ENCODE data around the gene DSC1.
"Not testable (repeated sequence)": the region's sequence is repeated elsewhere in the genome, so short reads cannot be mapped to it uniquely, and the experiment has no call there.

The DSC1 gene, protein sequence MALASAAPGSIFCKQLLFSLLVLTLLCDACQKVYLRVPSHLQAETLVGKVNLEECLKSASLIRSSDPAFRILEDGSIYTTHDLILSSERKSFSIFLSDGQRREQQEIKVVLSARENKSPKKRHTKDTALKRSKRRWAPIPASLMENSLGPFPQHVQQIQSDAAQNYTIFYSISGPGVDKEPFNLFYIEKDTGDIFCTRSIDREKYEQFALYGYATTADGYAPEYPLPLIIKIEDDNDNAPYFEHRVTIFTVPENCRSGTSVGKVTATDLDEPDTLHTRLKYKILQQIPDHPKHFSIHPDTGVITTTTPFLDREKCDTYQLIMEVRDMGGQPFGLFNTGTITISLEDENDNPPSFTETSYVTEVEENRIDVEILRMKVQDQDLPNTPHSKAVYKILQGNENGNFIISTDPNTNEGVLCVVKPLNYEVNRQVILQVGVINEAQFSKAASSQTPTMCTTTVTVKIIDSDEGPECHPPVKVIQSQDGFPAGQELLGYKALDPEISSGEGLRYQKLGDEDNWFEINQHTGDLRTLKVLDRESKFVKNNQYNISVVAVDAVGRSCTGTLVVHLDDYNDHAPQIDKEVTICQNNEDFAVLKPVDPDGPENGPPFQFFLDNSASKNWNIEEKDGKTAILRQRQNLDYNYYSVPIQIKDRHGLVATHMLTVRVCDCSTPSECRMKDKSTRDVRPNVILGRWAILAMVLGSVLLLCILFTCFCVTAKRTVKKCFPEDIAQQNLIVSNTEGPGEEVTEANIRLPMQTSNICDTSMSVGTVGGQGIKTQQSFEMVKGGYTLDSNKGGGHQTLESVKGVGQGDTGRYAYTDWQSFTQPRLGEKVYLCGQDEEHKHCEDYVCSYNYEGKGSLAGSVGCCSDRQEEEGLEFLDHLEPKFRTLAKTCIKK

DNA sequence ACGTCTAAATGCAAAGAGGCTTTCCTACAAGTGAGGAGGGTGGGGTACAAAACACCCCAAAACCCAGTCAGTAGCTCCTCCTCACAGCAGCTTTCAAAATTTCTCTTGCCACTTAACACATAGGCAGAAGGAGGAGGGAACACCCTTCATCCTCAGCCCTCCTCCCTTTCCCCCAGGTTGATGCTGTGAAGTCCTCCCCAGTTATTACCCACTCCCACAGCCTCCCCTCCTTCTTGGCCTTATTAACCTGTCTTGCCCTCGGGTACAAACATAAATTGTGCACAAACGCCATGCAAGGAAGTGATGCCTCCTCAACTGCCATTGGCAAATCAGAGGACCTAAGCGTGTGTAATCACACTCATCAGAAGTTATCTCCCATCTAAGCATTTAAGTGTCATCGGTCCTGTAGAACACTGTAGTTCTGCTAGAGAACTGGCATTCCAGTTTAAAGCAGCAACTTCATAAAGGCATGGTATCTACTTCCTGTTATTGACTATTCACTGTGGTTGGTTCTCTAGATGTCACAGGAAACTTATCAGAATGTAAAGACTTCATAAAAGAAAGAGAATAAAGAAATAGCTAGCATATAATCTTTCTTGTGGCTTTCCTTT is at the start of gene DSC1:
Gene DSC1 (minus strand): TSS at position 32 of the 611 bp plus-strand sequence. CDS start 262 bp downstream, outside the sequence.
- DNase-seq, result no peak

DNA sequence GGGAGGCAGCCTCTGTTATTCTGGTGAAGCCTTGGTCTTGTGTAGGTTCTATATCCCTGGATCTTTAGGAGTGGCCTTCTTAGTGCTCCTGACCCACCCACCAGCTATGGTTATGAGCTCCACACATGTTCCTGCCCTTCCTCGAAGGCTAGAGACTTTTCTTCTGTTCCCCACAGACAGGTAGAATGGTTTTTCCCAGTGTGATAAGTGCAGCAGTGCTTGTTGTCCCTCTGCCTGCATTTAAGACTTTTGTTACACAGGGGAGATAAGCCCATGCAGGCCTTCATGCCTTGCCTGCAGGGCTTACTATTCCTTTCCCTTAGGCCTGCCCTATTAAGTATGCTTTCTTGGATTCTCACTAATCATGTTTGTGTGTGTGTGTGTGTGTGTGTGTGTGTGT is 48.4 kb upstream of the DSC1 start:
- no peak for DNase-seq

DNA sequence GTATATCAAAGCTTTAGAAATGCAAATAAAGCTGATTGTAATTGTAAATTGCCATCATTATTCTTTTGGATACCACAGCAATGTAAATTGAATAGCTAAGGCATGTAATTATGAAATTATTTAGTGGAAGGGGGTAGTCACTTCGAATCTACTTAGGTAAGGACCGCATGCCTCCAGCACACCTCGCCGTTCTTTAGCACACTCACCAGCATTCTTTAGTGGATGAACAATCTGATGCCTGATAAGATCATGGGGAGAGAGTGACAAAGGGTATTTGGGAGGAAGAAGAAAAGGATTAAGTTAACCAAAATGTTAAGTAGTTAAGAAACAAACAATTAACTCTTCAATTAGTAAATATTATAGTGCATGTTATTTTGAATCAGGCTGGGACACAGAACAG is 46.4 kb upstream of the DSC1 start:
- DNase-seq, result no peak

DNA sequence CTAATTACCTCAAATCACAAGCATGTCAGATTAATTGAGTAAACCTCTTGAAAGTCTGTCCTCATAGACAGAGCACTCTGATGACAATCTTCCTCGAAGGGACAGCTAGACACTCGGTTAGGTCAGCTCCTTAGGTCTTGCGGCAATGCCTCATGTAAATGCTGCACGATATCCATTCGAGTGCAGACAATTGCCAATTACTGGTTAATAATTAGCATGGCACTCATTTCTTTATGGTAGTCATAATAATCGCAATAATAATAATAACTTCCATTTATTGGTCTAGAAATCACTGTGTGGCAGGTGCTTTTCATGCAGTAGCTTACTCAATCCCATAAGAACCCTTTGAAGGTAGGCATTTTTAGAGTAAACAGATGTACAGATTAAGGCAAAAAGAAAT is 44.7 kb upstream of the DSC1 start:
- no peak for DNase-seq

DNA sequence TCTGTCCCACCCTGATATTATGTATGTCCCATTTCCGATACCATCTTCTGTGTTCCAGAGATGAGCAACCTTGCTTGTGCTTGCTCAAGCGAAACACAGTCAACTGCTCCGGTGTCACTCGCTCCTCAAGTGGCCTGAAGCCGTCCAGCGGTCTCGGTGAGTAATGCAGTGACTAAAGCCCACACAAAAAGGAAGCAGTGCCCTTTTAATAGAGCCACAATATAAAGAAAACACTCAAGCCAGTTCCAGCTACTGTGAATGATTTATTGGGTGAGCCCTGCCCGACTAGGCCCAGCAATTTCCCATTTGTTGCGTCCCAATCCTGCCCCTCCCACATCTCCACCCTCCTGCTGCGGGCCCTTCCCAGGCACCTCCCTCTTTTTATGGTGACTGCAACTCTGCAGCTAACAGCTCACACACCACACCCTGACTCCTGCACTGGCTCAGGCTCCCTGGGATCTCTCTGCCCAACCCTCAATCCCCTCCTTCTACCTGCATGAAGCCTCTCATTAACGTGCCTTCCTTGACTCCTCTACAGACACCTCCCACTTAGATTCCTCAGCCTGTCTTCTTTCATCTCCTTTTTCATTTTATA is 44.2 kb upstream of the DSC1 start:
- DNase-seq, result peak; percentile 5

DNA sequence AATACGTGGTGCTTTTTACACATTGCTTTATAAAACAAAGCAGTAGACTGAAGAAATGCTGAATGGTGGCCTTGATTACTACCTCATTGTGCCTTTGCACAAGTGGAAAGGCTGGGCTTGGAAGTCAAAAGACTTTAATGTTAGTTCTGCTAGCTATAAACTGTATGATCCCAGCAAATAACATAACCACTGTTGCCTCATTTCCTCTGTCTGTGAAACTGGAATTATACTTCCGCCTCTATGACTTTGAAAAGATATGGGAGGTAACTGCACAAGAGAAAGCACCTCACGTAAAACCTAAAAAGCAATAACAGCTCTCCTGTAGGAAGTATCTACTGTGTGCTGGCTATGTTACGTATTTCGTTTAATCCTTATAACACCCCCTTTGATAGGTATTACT is 43.4 kb upstream of the DSC1 start:
- no peak for DNase-seq

DNA sequence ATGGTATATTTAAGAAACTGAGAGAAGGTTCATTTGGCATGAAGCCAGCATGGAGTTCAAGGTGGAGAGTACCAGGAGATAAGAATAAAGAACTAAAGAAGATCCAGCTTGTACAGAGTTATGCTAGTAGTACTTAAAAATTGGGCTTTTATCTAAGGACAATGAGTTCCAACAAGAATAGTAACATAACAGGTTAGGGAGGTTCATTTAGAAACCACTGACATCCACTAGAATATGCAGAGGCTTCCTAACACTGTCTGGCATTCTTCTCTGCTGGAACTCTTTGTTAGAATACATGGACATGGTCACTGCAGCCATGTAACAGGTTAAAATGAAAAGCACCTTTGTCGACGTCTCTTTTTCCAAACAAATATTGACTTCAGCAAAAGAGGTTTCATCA is 42.6 kb upstream of the DSC1 start:
- no peak for DNase-seq

DNA sequence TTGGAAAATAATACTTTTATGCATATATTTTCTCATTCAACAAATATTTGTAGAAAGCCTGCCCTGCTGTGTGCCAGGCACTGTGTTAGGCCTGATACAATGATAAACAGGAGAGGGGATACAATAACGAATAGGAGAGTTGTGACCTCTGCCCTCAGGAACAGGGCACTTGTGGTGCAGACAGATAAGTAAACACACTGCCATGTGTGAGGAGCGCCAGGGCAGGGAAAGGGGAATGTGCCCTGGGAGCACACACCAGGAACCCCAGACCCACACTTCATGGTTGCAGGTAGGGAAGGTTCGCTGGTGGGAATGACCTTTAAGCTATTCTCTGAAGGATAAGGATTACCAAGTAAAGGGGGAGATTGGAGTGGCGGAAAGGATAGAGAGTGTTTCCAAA is 42.2 kb upstream of the DSC1 start:
- no peak for DNase-seq

DNA sequence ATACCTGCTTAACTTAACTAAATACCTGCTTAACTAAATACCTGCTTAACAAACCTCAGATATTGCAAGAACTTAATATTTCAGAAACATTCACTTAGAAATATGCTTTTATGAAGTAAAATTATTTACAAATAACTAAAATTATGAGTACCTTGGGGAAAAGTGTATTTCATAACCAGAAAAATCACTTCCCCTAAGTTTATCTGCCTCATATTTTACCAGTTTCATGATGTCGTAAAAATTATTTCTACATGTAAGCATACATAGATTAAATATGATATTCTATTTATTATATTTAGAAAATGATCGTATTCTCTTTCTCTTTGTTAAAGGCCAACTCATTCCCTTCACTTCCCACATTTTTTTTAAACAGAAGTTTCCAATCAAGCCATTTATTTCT is 41.5 kb upstream of the DSC1 start:
- no peak for DNase-seq

DNA sequence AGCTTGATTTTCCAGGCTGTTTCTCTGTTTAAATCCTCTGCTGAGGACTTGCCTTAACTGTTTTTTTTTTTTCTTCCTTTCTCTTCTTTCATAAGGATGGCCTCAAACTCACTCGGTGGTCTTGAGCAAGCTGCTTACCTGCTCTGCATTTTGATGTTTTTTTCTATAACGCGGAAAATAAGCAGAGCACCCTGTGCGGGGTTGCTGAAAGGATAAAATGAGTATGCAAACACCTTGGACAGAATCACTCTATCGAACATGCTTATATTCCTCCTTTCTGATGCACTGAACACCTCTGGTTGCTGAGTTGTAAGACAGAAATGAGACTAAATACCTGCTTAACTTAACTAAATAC is 41.1 kb upstream of the DSC1 start:
- DNase-seq, result no peak

DNA sequence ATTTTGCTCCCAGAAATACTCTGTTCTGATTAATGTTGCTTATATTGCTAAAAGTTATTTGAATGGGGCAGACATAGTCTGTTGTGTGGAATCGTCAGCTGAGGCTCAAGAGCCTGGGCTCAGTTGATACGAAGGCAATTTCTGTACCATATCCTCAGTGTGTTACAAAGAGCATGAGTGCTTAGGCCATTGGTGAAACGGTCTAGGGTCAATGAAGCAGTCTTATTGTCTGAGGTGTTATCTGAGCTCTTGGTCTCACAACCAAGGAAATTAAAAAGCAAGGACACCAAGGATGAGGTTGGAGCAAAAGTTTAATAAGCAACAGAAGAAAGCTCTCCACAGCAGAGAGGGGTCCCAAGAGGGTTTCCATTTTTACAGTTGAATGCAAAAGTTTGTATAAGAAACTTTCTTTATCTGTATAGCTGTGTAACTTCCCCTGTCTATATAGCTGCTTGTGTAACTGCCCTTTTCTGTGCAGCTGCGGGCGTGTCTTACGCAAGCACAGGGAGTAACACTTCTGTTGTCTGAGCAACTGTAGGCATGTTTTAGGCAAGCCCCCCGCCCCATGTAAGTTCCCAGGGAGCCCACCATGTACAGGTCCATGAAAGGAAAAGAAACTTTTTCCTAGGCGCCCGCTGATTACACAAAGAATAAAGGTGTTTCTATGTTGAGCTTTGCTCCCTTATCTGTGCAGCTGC is 40.6 kb upstream of the DSC1 start:
- DNase-seq, result no peak

DNA sequence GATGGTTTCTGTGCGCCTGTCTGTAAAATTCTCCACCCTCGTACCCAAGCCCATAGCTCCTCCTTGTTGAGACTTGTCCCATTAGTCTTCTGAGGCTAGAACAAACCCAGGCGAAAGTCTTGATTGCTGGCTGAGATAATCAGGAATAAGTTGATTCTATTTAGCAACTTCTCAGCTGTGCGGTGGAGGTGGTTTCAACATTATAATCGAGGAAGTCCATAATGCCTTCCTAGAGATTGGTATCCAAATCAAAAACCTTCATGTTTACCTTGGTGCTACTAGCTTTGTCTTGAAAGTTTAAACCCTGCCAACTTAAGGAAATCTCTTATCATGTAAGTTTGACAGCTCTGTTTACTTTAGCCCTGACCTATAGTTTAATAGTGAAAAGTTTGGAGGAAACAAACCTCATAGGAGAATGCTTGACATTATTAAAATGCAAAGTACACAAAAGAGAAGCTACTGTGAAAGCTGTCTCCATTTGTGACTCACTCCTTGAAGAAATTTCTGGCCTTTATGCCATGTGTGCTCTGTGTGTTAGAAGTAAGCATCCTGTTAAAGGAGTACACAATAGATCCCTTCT is 36.6 kb upstream of the DSC1 start:
- DNase-seq, result no peak

DNA sequence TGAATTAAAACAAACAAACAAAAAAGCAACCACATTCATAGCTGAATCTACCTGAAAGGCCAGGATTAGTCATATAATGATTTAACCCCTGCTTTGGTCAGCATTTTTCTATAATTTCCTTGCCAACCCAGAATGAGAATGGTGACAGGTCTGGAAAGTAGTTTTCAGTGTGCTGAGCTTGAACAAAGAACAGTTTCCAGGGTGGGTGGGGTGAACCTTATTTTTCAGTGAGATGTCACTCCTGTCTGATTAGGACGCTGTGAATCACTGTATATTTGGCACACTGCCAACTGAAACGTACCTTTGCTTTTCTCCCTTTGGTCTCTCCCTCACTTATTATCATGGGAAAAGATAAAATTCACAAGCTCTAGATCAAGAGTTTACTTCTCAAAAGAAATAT is 35.0 kb upstream of the DSC1 start:
- DNase-seq, result no peak

DNA sequence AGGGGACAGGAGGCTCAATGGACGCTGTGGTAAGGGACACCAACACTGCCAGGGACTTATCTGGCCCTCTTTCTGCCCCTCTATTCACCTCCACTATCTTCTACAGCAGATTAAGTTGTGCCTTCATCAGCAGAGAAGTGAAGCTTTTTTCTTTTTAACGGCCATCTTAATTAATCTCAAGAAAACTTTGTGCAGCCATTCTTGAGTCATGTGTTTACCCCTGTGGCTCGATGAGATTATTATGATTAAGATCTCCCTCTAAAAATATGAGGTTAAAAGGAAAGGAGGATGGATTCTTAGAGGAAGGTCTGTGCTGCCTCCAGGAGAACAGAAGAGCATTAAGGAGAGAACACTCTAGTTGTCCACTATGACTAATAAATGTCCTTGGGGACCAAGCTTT is 32.4 kb upstream of the DSC1 start:
- DNase-seq, result no peak

DNA sequence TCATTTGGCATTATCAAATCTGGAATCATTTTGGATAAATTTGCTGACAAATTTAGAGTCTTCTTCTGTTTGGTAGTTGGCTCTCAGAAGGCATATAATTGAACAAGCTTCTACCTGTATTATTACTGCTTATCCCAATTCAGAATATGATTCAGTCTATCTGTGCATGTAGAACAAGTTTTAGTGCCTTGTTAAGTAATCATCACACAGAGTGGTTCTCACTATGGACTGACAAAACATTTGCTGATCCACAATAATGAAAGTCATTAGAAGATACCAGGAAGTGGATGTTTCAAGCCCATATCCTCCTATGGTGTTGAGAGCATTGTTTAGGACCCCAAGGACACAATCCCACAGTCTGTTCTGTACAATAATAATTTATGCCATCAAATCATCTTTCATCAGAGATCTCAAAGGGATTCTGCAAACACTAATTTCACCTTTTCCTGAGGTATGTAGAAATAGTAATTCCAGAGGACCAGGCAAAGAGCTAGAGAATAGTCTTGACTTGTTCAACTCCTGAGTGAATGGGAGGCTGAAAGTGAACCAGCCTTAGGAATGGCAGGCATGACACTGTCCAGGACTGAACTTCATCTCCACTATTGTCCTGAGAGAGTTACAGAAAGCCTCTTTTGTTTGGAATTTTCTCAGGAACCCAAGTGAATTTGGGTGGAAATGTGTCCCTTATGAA is 29.6 kb upstream of the DSC1 start:
- no peak for DNase-seq

DNA sequence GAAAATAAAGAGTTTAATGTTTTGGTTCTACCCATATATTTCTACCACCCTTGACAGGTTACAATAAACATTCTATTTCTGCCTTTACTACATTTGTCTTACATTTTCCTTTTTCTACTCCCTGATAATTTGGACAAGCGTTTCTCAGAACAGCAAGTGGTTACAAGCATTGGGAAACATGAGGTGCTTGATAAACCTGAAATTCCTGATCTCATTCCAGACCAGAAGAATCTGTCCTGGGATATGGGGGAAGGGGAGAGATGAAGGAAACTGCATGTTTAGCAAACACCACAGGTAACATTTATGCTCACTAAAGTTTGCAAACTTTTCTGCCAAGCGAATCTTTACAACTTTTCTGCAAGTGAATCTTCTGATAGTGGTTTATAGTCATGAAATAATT is 28.3 kb upstream of the DSC1 start:
- no peak for DNase-seq

DNA sequence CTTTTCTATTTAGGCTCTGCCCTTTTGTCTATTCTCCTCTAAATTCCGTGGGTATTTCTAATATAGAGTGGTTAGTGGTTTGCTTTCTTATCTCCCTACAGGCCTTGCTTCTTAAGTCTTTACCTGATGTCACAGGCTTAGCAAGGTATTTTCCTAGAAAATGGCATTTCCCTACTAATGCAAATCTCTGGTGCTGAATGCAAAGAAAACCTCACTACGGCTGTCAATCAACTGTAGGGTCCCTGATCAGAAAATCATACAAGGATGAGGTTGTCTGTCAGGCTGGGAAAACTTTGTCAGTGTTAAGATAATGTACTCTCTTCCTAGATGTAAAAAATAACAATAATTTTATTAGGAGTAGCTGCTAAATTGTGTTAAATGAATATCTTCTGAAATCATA is 27.1 kb upstream of the DSC1 start:
- DNase-seq, result no peak

DNA sequence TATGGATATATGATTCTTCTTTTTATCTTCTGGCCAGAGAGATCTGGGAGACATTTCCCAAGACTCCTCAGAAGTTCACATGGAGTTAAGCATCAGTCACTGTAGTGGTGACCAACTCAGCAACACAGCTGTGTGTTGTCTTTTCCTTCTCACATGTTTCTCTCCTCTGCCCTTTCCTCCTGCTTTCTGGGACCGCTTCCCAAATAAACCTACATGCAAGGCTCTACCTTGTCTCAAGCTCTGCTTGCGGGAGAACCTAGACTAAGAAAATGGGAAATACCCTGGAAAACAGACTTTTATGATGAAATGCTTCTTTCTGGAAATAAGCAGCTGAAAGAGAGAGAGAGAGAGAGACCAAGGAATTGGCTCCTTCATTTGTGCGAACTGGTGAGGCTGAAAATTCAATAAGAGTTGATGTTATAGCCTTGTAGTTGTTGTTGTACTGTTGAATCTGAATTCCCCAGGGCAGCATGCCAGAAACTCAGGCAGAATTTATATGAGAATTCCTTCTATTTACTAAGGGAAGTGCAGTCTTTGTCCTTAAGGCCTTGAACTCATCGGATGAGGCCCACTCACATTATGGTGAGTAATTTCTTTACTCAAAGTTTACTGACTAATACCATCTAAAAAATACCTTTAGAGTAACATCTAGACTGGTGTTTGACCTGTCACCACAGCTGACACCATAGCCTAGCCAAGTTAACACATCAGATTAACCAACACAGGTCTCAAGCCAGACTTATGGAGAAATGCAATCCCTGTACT is 22.7 kb upstream of the DSC1 start:
- DNase-seq, result no peak

DNA sequence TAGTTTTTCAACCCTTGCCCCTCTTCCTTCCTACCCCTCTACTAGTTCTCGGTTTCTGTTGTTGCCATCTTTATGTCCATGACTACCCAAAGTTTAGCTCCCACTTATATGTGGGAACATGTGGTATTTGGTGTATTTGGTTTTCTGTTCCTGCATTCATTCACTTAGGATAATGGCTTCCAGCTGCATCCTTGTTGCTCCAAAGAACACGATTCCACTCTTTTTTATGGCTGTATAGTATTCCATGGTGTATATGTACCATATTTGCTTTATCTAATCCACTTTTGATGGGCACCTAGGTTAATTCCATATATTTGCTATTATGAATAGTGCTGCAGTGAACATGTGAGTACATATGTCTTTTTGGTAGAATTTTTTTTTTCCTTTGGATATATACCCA is 20.6 kb upstream of the DSC1 start:
- no peak for DNase-seq

DNA sequence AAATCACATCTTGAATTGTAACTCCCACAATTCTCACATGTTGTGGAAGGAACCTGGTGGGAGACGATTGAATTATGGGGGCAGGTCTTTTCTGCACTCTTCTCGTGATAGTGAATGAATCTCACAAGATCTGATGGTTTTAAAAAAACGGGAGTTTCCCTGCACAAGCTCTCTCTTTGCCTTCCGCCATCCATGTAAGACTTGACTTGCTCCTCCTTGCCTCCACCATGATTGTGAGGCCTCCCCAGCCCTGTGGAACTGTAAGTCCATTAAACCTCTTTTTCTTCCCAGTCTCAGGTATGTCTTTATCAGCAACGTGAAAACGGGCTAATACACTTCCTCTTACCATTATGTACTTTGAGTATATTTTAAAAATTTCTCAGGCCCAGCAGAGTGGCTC is 14.7 kb upstream of the DSC1 start:
- not testable (repeated sequence) for DNase-seq

DNA sequence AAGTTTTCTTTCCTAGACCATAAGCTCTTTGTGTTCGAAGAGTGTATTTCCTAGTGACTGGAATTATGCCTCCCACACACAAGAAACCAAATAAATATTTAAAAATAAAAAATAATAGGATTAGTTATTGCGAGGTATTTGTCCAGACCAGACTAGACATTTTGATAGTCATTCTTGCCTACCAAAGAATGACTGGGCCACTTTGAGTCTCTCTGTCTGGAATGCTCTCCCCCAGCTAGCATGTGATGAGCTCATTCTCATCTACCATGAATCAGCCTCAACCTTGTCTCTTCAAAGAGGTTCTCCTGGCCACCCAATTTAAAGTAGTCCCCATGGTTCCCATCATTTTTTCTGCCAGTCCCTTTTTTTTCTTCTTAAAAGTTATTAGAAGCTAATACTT is 13.9 kb upstream of the DSC1 start:
- no peak for DNase-seq

Measured in NCI-H2029 (cell line).